ENCODE results near the gene FGF11. TPM values are rescaled to one million over a fixed set of nuclear protein-coding genes. Genes with fewer than 3 reads are reported as not detected.

FGF11 gene
- total and polyA plus RNA-seq, 4 donors: 0.47 to 3.5 (median 0.66) TPM

GRCh38 chr17:7410634-7411426, 28.5 kb upstream of the FGF11 start:
- H3K4me3 ChIP-seq: no peak overlapping the region
- TF ChIP-seq CTCF (IDR thresholded peaks at IDR 0.05; ENCODE audit: control extremely low read depth, extremely low read depth): no peak
- WGBS, 2 donors: 90 to 93% methylated on average over 25 of the region's 25 CpGs
- no peak overlapping the region for H3K9ac ChIP-seq (ENCODE audit: insufficient read depth in 1 of 2, low read length in 2 of 2)
- no peak for ATAC-seq (ENCODE audit: insufficient read depth, low FRiP score)
- peaks cover 0 to under 1% (median 0%) of the 10 kb centered on the region in 5 donors for H3K4me1 ChIP-seq (ENCODE audit: control insufficient read depth in 5 of 5, insufficient read depth in 5 of 5, low read length in 5 of 5)
- peaks cover 0 to 13% (median 4%) of the 10 kb centered on the region in 4 donors for H3K36me3 ChIP-seq (ENCODE audit: control insufficient read depth in 4 of 4, insufficient read depth in 4 of 4, low read length in 4 of 4)
- H3K27ac ChIP-seq (ENCODE audit: low read depth in 1 of 2, low read length in 1 of 2): no peak overlapping the region
- no peaks in the 10 kb centered on the region for H3K27me3 ChIP-seq (ENCODE audit: control insufficient read depth in 3 of 3, insufficient read depth in 3 of 3, low read length in 2 of 3)
- no peak for DNase-seq
- no peaks in the 10 kb centered on the region for H3K9me3 ChIP-seq (ENCODE audit: control insufficient read depth in 4 of 4, insufficient read depth in 3 of 4, low read length in 3 of 4)

- DNase-seq: no peak
- 90 to 95% methylated on average over 8 of the region's 8 CpGs for WGBS, 2 donors
These were observed 27.9 kb upstream of the FGF11 start for GRCh38 chr17:7411427-7411750.

GRCh38 chr17:7413346-7413985, 25.8 kb upstream of the FGF11 start:
- TF ChIP-seq CTCF (IDR thresholded peaks at IDR 0.05; ENCODE audit: control extremely low read depth, extremely low read depth): no peak
- Histone ChIP-seq H3K9me3 (ENCODE audit: control insufficient read depth in 4 of 4, insufficient read depth in 3 of 4, low read length in 3 of 4) (no peaks in the 10 kb centered on the region), H3K27me3 (ENCODE audit: control insufficient read depth in 3 of 3, insufficient read depth in 3 of 3, low read length in 2 of 3) (no peaks in the 10 kb centered on the region), H3K4me1 (ENCODE audit: control insufficient read depth in 5 of 5, insufficient read depth in 5 of 5, low read length in 5 of 5) (no peaks in the 10 kb centered on the region), H3K27ac (ENCODE audit: low read depth in 1 of 2, low read length in 1 of 2) (no peak overlapping the region), H3K9ac (ENCODE audit: insufficient read depth in 1 of 2, low read length in 2 of 2) (no peak overlapping the region), H3K4me3 (no peak overlapping the region), H3K36me3 (ENCODE audit: control insufficient read depth in 4 of 4, insufficient read depth in 4 of 4, low read length in 4 of 4) (peaks cover 0 to 13% (median 7%) of the 10 kb centered on the region in 4 donors)
- ATAC-seq (ENCODE audit: insufficient read depth, low FRiP score): no peak
- 83 to 88% methylated on average over 6 of the region's 6 CpGs for WGBS, 2 donors
- no peak for DNase-seq

More at GRCh38 chr17:7411427-7411750, 27.9 kb upstream of the FGF11 start:
- Histone ChIP-seq H3K9me3 (ENCODE audit: control insufficient read depth in 4 of 4, insufficient read depth in 3 of 4, low read length in 3 of 4) (no peaks in the 10 kb centered on the region), H3K27ac (ENCODE audit: low read depth in 1 of 2, low read length in 1 of 2) (no peak overlapping the region), H3K4me1 (ENCODE audit: control insufficient read depth in 5 of 5, insufficient read depth in 5 of 5, low read length in 5 of 5) (no peaks in the 10 kb centered on the region), H3K9ac (ENCODE audit: insufficient read depth in 1 of 2, low read length in 2 of 2) (no peak overlapping the region), H3K36me3 (ENCODE audit: control insufficient read depth in 4 of 4, insufficient read depth in 4 of 4, low read length in 4 of 4) (peaks cover 0 to 13% (median 4%) of the 10 kb centered on the region in 4 donors), H3K27me3 (ENCODE audit: control insufficient read depth in 3 of 3, insufficient read depth in 3 of 3, low read length in 2 of 3) (no peaks in the 10 kb centered on the region), H3K4me3 (no peak overlapping the region)
- no peak for TF ChIP-seq CTCF (IDR thresholded peaks at IDR 0.05; ENCODE audit: control extremely low read depth, extremely low read depth)
- ATAC-seq (ENCODE audit: insufficient read depth, low FRiP score): no peak

Data from lung (tissue), 12 donors.